ENCODE data around the gene RHBDL3. TPM values are rescaled to one million over a fixed set of nuclear protein-coding genes. Genes with fewer than 3 reads are reported as not detected.
A peak's percentile ranks its signal among the peaks of the same experiment; 100 is the strongest.

RHBDL3 gene
- total RNA-seq, 1 experiment from 2014 or later, result 13.2 TPM

GRCh38 chr17:32341857-32342602 is 76.4 kb downstream of the RHBDL3 start, which contains the start of gene C17orf75 (continued):
- TF ChIP-seq IRF1 (CRISPR knock-in tag; IDR thresholded peaks at IDR 0.05) (no peak), ZNF219 (CRISPR knock-in tag; IDR thresholded peaks at IDR 0.05; ENCODE audit: borderline replicate concordance) (no peak), ZNF232 (CRISPR knock-in tag; IDR thresholded peaks at IDR 0.05) (peak; percentile 21; the same call in 1 of the 2 replicates), FOXK1 (CRISPR knock-in tag; IDR thresholded peaks at IDR 0.05) (peak; percentile 71; the same call in 1 of the 2 replicates), NFE2L1 (CRISPR knock-in tag; IDR thresholded peaks at IDR 0.05) (peak; percentile 35; the same call in 1 of the 2 replicates), ZNF121 (CRISPR knock-in tag; IDR thresholded peaks at IDR 0.05) (0 out of 2 replicates have a peak, but pooled peaks have one; percentile 31), TCF7 (CRISPR knock-in tag; IDR thresholded peaks at IDR 0.05; ENCODE audit: low read depth) (no peak), USF2 (CRISPR knock-in tag; IDR thresholded peaks at IDR 0.05) (peak; percentile 58), ZNF423 (CRISPR knock-in tag; IDR thresholded peaks at IDR 0.05) (no peak), ZNF263 (CRISPR knock-in tag; IDR thresholded peaks at IDR 0.05; ENCODE audit: low read depth) (no peak), OVOL2 (CRISPR knock-in tag; IDR thresholded peaks at IDR 0.05; ENCODE audit: borderline replicate concordance) (no peak), ZBTB21 (CRISPR knock-in tag; IDR thresholded peaks at IDR 0.05; ENCODE audit: borderline replicate concordance) (peak; percentile 64; the same call in 1 of the 2 replicates), GRHL2 (CRISPR knock-in tag; IDR thresholded peaks at IDR 0.05; ENCODE audit: insufficient replicate concordance, severe bottlenecking) (no peak)
- TF ChIP-seq, protein P1, sequence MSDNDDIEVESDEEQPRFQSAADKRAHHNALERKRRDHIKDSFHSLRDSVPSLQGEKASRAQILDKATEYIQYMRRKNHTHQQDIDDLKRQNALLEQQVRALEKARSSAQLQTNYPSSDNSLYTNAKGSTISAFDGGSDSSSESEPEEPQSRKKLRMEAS (CRISPR knock-in tag; IDR thresholded peaks at IDR 0.05), result no peak; the same call in 1 of the 2 replicates
- TF ChIP-seq, protein P2, sequence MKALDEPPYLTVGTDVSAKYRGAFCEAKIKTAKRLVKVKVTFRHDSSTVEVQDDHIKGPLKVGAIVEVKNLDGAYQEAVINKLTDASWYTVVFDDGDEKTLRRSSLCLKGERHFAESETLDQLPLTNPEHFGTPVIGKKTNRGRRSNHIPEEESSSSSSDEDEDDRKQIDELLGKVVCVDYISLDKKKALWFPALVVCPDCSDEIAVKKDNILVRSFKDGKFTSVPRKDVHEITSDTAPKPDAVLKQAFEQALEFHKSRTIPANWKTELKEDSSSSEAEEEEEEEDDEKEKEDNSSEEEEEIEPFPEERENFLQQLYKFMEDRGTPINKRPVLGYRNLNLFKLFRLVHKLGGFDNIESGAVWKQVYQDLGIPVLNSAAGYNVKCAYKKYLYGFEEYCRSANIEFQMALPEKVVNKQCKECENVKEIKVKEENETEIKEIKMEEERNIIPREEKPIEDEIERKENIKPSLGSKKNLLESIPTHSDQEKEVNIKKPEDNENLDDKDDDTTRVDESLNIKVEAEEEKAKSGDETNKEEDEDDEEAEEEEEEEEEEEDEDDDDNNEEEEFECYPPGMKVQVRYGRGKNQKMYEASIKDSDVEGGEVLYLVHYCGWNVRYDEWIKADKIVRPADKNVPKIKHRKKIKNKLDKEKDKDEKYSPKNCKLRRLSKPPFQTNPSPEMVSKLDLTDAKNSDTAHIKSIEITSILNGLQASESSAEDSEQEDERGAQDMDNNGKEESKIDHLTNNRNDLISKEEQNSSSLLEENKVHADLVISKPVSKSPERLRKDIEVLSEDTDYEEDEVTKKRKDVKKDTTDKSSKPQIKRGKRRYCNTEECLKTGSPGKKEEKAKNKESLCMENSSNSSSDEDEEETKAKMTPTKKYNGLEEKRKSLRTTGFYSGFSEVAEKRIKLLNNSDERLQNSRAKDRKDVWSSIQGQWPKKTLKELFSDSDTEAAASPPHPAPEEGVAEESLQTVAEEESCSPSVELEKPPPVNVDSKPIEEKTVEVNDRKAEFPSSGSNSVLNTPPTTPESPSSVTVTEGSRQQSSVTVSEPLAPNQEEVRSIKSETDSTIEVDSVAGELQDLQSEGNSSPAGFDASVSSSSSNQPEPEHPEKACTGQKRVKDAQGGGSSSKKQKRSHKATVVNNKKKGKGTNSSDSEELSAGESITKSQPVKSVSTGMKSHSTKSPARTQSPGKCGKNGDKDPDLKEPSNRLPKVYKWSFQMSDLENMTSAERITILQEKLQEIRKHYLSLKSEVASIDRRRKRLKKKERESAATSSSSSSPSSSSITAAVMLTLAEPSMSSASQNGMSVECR (CRISPR knock-in tag; IDR thresholded peaks at IDR 0.05; ENCODE audit: borderline replicate concordance), result peak; percentile 47; the same call in 1 of the 2 replicates

GRCh38 chr17:32342603-32343325 is 77.1 kb downstream of the RHBDL3 start:
- peaks cover 13% of the 10 kb centered on the region for H3K36me3 Mint-ChIP-seq
- peak; percentile 4; the same call in 1 of the 2 replicates for TF ChIP-seq HMGXB4 (CRISPR knock-in tag; IDR thresholded peaks at IDR 0.05)
- TF ChIP-seq, protein P3, sequence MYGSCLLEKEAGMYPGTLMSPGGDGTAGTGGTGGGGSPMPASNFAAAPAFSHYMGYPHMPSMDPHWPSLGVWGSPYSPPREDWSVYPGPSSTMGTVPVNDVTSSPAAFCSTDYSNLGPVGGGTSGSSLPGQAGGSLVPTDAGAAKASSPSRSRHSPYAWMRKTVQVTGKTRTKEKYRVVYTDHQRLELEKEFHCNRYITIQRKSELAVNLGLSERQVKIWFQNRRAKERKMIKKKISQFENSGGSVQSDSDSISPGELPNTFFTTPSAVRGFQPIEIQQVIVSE (CRISPR knock-in tag; IDR thresholded peaks at IDR 0.05; ENCODE audit: borderline replicate concordance), result no peak
- ATAC-seq (no peak), DNase-seq (ENCODE audit: low spot score) (no peak)
- ChIA-PET CTCF (interaction anchor here (0.5 to 1.3 kb wide), 3 partner anchors 24 to 138 kb away, joined by 3 to 4 read pairs (median 3); no protein-coding TSS in a partner anchor), POLR2A (no interaction called here)
- H3K27me3 Mint-ChIP-seq (ENCODE audit: low read depth), result no peaks in the 10 kb centered on the region
- H3K4me1 Mint-ChIP-seq, result peaks cover 15% of the 10 kb centered on the region
- H3K9me3 Mint-ChIP-seq, result no peaks in the 10 kb centered on the region
- peak overlapping the region; percentile 89 for H3K27ac Mint-ChIP-seq
- peak overlapping the region; percentile 96 for H3K4me3 Mint-ChIP-seq
